SK-MEL-5 (cell line): ENCODE results near the gene AQP9. TPM values are rescaled to one million over a fixed set of nuclear protein-coding genes. Genes with fewer than 3 reads are reported as not detected.
"Not testable (repeated sequence)": the region's sequence is repeated elsewhere in the genome, so short reads cannot be mapped to it uniquely, and the experiment has no call there.

Experiments
- DNase-seq: peaks from one replicate; pipeline ENCODE4 v3.0.0-alpha.2; 2016; ENCODE audit warnings: low read depth, low spot score
- in situ Hi-C: cut with HindIII; loops from 2 replicates; pipeline ENCODE4 v1.10.0; 2016; ENCODE audit warnings: low sequenced_read_pairs, high pct_unique_total_duplicates, low pct_unique_long_range_greater_than_20kb
- total RNA-seq: library from RNA; depleted of rRNA; stranded (reverse); fragments of >200 nt; shearing (Covaris generic); gene quantifications from 2 replicates; pipeline ENCODE4 v1.2.3, GENCODE V29; 2014

AQP9 gene
- total RNA-seq, 1 experiment from 2014 or later = not detected

GRCh38 chr15:58206151-58206550 is 68.0 kb downstream of the AQP9 start:
- no peak for DNase-seq
- in situ Hi-C loops = no loop called here

- DNase-seq, in situ Hi-C loops: not testable (repeated sequence)
Measured at GRCh38 chr15:58208217-58208616, 70.0 kb downstream of the AQP9 start.

- in situ Hi-C loops = not testable (repeated sequence)
- DNase-seq = peak; percentile 70
Measured at GRCh38 chr15:58209007-58209481, 70.9 kb downstream of the AQP9 start.

- DNase-seq, in situ Hi-C loops: not testable (repeated sequence)
Measured at GRCh38 chr15:58210031-58210430, 71.8 kb downstream of the AQP9 start.

GRCh38 chr15:58212909-58213526 is 74.8 kb downstream of the AQP9 start:
- peak; percentile 87 for DNase-seq
- in situ Hi-C loops = no loop called here

- no peak for DNase-seq
- in situ Hi-C loops = no loop called here
Measured at GRCh38 chr15:58213587-58214338, 75.6 kb downstream of the AQP9 start.

GRCh38 chr15:58214591-58215340 is 76.6 kb downstream of the AQP9 start:
- in situ Hi-C loops = no loop called here
- DNase-seq = no peak

GRCh38 chr15:58217460-58217859 is 79.3 kb downstream of the AQP9 start:
- DNase-seq = no peak
- in situ Hi-C loops = no loop called here

GRCh38 chr15:58221591-58222241 is 83.5 kb downstream of the AQP9 start:
- peak; percentile 66 for DNase-seq
- in situ Hi-C loops = no loop called here

GRCh38 chr15:58222679-58223078 is 84.5 kb downstream of the AQP9 start:
- DNase-seq = no peak
- in situ Hi-C loops = no loop called here

- in situ Hi-C loops = no loop called here
Measured at GRCh38 chr15:58223432-58223831, 85.3 kb downstream of the AQP9 start.

GRCh38 chr15:58224068-58224467 is 85.9 kb downstream of the AQP9 start:
- DNase-seq = peak; percentile 44
- in situ Hi-C loops = no loop called here

More at GRCh38 chr15:58223432-58223831, 85.3 kb downstream of the AQP9 start:
- DNase-seq = no peak

GRCh38 chr15:58227706-58228543 is 89.7 kb downstream of the AQP9 start:
- DNase-seq = peak; percentile 85
- in situ Hi-C loops = no loop called here

- in situ Hi-C loops = no loop called here
- peak; percentile 45 for DNase-seq
Measured at GRCh38 chr15:58228718-58229117, 90.5 kb downstream of the AQP9 start.

GRCh38 chr15:58229297-58229768 is 91.2 kb downstream of the AQP9 start:
- peak; percentile 89 for DNase-seq
- in situ Hi-C loops = no loop called here

GRCh38 chr15:58232281-58233065 is 94.3 kb downstream of the AQP9 start:
- DNase-seq = no peak
- in situ Hi-C loops = no loop called here
